Measurements from ENCODE around the gene SLC12A1. TPM values are rescaled to one million over a fixed set of nuclear protein-coding genes. Genes with fewer than 3 reads are reported as not detected.
"Not testable (repeated sequence)": the region's sequence is repeated elsewhere in the genome, so short reads cannot be mapped to it uniquely, and the experiment has no call there.

The SLC12A1 gene
- total RNA-seq, 2 donors from 2014 or later, result not detected

DNA sequence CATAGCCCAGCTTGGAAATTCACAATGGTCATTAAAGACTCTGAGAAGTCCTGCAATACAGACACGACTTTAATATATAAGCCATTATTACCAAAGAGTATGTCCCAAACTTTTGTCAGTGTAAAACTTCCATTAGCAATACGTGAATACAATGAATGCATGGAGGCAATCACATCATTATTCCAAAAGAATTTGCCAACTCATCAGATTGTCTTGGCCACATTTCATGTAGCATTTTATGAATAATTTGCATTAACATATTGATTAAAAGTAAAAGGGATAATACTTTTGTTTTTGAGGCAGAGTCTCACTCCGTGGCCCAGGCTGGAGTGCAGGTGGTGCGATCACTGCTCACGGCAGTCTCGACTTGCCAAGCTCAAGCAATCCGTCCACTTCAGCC, 117.2 kb downstream of the SLC12A1 start:
- Mint-ChIP-seq H3K4me3 (no peak overlapping the region), H3K36me3 (ENCODE audit: low read depth) (no peaks in the 10 kb centered on the region)

GRCh38 chr15:48324949-48325348, 118.8 kb downstream of the SLC12A1 start:
- no peaks in the 10 kb centered on the region for H3K27me3 ChIP-seq (ENCODE audit: control insufficient read depth, insufficient read depth, low read length, poor library complexity, severe bottlenecking)
- no peaks in the 10 kb centered on the region for H3K36me3 ChIP-seq (ENCODE audit: control insufficient read depth, insufficient read depth, low read length)
- no peaks in the 10 kb centered on the region for H3K36me3 Mint-ChIP-seq (ENCODE audit: low read depth)
- TF ChIP-seq, protein P1, sequence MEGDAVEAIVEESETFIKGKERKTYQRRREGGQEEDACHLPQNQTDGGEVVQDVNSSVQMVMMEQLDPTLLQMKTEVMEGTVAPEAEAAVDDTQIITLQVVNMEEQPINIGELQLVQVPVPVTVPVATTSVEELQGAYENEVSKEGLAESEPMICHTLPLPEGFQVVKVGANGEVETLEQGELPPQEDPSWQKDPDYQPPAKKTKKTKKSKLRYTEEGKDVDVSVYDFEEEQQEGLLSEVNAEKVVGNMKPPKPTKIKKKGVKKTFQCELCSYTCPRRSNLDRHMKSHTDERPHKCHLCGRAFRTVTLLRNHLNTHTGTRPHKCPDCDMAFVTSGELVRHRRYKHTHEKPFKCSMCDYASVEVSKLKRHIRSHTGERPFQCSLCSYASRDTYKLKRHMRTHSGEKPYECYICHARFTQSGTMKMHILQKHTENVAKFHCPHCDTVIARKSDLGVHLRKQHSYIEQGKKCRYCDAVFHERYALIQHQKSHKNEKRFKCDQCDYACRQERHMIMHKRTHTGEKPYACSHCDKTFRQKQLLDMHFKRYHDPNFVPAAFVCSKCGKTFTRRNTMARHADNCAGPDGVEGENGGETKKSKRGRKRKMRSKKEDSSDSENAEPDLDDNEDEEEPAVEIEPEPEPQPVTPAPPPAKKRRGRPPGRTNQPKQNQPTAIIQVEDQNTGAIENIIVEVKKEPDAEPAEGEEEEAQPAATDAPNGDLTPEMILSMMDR (conservative IDR thresholded peaks at IDR 0.05), result no peak
- DNase-seq, result no peak
- no peaks in the 10 kb centered on the region for H3K4me1 ChIP-seq (ENCODE audit: control insufficient read depth, insufficient read depth, low read length)
- no peak overlapping the region for H3K27ac Mint-ChIP-seq
- H3K27ac ChIP-seq (ENCODE audit: low read depth, low read length), result no peak overlapping the region
- H3K9ac ChIP-seq (ENCODE audit: extremely low read depth, low read length, poor library complexity, severe bottlenecking), result no peak overlapping the region
- no peaks in the 10 kb centered on the region for H3K9me3 Mint-ChIP-seq
- peaks cover 16% of the 10 kb centered on the region for H3K4me1 Mint-ChIP-seq
- H3K4me3 ChIP-seq (ENCODE audit: low read length), result no peak overlapping the region
- H3K9me3 ChIP-seq (ENCODE audit: control insufficient read depth, low read length), result no peaks in the 10 kb centered on the region
- H3K4me3 Mint-ChIP-seq, result no peak overlapping the region
- H3K27me3 Mint-ChIP-seq (ENCODE audit: insufficient read depth), result peaks cover 2% of the 10 kb centered on the region
- 76 to 78% methylated on average over 5 of the region's 5 CpGs for WGBS, 2 experiments (ENCODE audit: insufficient coverage in 1 of 2, insufficient read length in 1 of 2)

More for the DNA sequence above, 117.2 kb downstream of the SLC12A1 start:
- Mint-ChIP-seq H3K27me3 (ENCODE audit: insufficient read depth) (peaks cover 2% of the 10 kb centered on the region), H3K27ac (no peak overlapping the region), H3K9me3 (no peaks in the 10 kb centered on the region), H3K4me1 (peaks cover 15% of the 10 kb centered on the region)
- H3K4me3 ChIP-seq (ENCODE audit: low read length), result no peak overlapping the region
- H3K36me3 ChIP-seq (ENCODE audit: control insufficient read depth, insufficient read depth, low read length), result no peaks in the 10 kb centered on the region
- H3K27me3 ChIP-seq (ENCODE audit: control insufficient read depth, insufficient read depth, low read length, poor library complexity, severe bottlenecking), result no peaks in the 10 kb centered on the region
- DNase-seq, result no peak
- 95 to 97% methylated on average over 5 to 7 of the region's 7 CpGs for WGBS, 2 experiments (ENCODE audit: insufficient coverage in 1 of 2, insufficient read length in 1 of 2)
- H3K4me1 ChIP-seq (ENCODE audit: control insufficient read depth, insufficient read depth, low read length), result no peaks in the 10 kb centered on the region
- H3K9me3 ChIP-seq (ENCODE audit: control insufficient read depth, low read length), result no peaks in the 10 kb centered on the region
- no peak overlapping the region for H3K27ac ChIP-seq (ENCODE audit: low read depth, low read length)
- no peak overlapping the region for H3K9ac ChIP-seq (ENCODE audit: extremely low read depth, low read length, poor library complexity, severe bottlenecking)
- TF ChIP-seq, protein P1 (conservative IDR thresholded peaks at IDR 0.05), result no peak

GRCh38 chr15:48325400-48325799, 119.3 kb downstream of the SLC12A1 start:
- H3K4me1 ChIP-seq (ENCODE audit: control insufficient read depth, insufficient read depth, low read length), result no peaks in the 10 kb centered on the region
- Mint-ChIP-seq H3K9me3 (no peaks in the 10 kb centered on the region), H3K4me1 (peaks cover 21% of the 10 kb centered on the region), H3K36me3 (ENCODE audit: low read depth) (no peaks in the 10 kb centered on the region), H3K27ac (no peak overlapping the region), H3K27me3 (ENCODE audit: insufficient read depth) (peaks cover 2% of the 10 kb centered on the region), H3K4me3 (no peak overlapping the region)
- DNase-seq, result no peak
- H3K36me3 ChIP-seq (ENCODE audit: control insufficient read depth, insufficient read depth, low read length), result no peaks in the 10 kb centered on the region
- 87 to 92% methylated on average over 3 to 5 of the region's 5 CpGs for whole genome bisulfite sequencing, 2 experiments (ENCODE audit: insufficient coverage in 1 of 2, insufficient read length in 1 of 2)
- no peaks in the 10 kb centered on the region for H3K9me3 ChIP-seq (ENCODE audit: control insufficient read depth, low read length)
- TF ChIP-seq, protein P1 (conservative IDR thresholded peaks at IDR 0.05), result no peak
- no peak overlapping the region for H3K27ac ChIP-seq (ENCODE audit: low read depth, low read length)
- no peaks in the 10 kb centered on the region for H3K27me3 ChIP-seq (ENCODE audit: control insufficient read depth, insufficient read depth, low read length, poor library complexity, severe bottlenecking)
- no peak overlapping the region for H3K4me3 ChIP-seq (ENCODE audit: low read length)
- no peak overlapping the region for H3K9ac ChIP-seq (ENCODE audit: extremely low read depth, low read length, poor library complexity, severe bottlenecking)

- H3K36me3 ChIP-seq (ENCODE audit: control insufficient read depth, insufficient read depth, low read length); H3K27ac Mint-ChIP-seq; DNase-seq; H3K9ac ChIP-seq (ENCODE audit: extremely low read depth, low read length, poor library complexity, severe bottlenecking); H3K27me3 ChIP-seq (ENCODE audit: control insufficient read depth, insufficient read depth, low read length, poor library complexity, severe bottlenecking); H3K9me3 ChIP-seq (ENCODE audit: control insufficient read depth, low read length); H3K4me3 ChIP-seq (ENCODE audit: low read length); H3K27me3 Mint-ChIP-seq (ENCODE audit: insufficient read depth); H3K27ac ChIP-seq (ENCODE audit: low read depth, low read length); H3K36me3 Mint-ChIP-seq (ENCODE audit: low read depth); H3K9me3 Mint-ChIP-seq; H3K4me1 ChIP-seq (ENCODE audit: control insufficient read depth, insufficient read depth, low read length); H3K4me3 Mint-ChIP-seq: not testable (repeated sequence)
- 91 to 94% methylated on average over 6 of the region's 6 CpGs for WGBS, 2 experiments (ENCODE audit: insufficient coverage in 1 of 2, insufficient read length in 1 of 2)
- peaks cover 24% of the 10 kb centered on the region for H3K4me1 Mint-ChIP-seq
Observed at GRCh38 chr15:48326180-48326579, 120.1 kb downstream of the SLC12A1 start.

All from endodermal cell (in vitro differentiated cells).